ENCODE measurements around the gene GPR156.
"Not testable (repeated sequence)": the region's sequence is repeated elsewhere in the genome, so short reads cannot be mapped to it uniquely, and the experiment has no call there.

GPR156 gene

DNA sequence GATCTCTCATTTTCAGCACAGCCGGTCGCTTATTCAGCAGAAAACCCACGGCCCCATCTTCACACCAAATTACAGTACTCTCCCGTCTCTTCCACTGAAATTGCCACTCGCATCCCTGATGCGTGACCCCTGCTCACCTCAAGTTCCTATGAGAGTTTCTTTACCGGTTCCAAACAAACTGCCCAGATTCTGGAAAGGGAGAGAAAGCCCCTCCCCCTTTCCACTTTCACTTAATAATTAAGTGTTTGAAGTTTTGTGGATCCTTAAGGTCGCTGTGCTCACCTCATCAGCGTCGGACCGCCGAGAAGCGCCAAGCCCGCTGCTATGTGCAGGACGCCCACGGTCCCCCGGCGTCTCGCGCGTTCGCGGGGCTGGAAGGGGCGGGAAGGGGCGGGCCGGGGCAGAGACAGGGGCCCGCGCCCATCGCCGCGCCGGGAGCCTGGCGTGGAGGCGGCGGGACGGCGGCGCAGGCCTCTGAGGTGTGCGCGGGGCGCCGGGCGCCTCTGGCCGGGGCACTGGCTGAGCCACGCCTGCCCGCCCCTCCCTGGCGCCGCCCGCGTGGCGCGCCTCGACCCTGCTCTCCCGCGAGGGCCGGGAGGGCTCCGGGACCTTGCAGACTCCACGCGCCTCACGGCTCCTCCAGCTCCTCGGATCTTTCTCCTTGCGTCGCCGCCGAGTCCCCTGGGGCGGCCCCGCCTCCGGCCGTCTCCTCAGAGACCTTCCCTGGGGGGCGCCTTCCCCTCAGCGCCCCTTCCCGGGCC lies at the start of gene GPR156:
TSS of gene GPR156 (minus strand) at position 476 of the 761 bp plus-strand sequence. CDS start 41,124 bp downstream, outside the sequence.
- FAIRE-seq: no peak
- DNase-seq (ENCODE audit: insufficient read length, low spot score): no peak

DNA sequence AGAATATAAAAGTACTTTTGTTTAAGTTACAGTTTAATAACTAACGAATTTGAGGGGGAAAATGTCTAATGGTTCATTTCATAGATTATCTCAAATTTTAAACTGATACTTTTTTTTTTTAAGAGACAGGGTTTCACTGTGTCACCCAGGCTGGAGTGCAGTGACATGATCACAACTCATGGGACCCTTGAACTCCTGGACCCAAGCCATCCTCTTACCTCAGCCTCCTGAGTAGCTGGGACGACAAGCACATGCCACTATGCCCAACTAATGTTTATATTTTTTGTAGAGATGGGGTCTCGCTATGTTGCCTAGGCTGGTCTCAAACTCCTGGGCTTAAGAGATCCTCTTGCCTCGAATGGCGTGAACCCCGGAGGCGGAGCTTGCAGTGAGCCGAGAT lies 47.6 kb upstream of the GPR156 start:
- no peak for DNase-seq (ENCODE audit: insufficient read length, low spot score)
- no peak for FAIRE-seq

DNA sequence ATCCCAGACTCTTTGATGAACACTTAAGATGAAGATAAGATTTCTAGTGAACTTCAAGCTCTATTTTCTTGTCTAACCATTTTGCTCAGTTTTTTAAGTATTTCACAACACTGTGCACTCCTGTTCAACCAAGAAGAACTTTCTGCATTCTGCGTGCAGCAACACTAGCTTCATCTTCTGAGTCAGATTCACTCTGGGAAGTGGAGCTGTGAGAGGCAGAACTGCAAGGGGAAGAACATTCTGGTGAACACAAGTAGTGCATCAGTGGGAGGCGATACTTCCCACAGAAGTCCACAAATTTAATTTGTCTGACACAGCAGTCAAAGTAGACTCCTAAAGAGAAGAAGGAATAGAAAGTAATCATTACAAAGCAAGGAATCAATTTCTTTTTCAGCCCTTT lies 46.1 kb upstream of the GPR156 start:
- no peak for FAIRE-seq
- DNase-seq (ENCODE audit: insufficient read length, low spot score): no peak

DNA sequence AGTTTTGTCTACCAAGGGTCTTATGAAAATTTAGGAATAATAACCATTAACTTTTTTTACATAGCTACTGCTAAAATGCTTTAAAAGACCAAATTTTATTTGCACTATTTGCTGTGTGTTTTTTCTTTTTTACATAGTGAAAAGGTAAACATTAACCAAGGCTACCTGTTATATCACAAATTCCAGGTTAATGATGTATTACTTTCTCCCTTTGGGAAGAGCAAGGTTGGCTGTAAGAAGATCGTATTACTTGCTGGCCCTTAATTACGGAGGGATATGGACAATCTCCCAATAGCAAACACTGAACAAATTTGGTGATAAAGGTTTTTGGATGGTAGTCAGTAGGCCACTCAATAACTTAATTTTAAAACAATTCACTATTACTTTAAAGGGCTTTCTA lies 41.8 kb upstream of the GPR156 start:
- no peak for DNase-seq (ENCODE audit: insufficient read length, low spot score)
- FAIRE-seq: no peak

DNA sequence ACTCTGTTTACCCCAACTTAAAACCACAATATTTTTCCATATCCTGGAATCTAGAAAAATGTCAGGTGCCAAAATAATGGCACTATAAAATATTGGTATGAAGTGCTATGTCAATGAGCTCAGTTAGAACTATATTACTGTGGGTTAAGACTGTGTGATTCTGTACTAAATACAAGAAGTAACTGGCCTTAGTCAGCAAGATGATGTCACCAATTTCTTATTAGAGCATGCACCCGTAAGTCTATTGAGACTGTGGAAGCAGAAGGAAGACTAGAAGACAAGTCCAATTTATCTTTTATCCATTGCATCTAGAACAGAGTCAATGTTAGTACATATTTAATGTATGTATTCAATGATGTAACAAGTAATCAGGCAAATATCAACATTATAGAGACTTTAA lies 39.2 kb upstream of the GPR156 start:
- DNase-seq (ENCODE audit: insufficient read length, low spot score) (no peak), FAIRE-seq (no peak)

DNA sequence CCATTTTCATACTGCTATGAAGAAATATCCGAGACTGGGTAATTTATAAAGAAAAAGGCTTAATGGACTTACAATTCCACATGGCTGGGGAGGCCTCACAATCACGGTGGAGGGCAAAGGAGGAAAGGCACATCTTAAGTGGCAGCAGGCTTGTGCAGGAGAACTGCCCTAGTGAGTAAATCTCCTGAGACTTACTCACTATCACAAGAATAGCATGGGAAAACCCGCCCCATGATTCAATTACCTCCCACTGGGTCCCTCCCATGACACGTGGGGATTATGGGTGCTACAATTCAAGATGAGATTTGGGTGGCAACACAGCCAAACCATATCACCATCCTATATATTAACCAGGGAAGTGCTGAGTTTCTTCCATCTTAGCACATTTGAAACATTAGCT lies 38.7 kb upstream of the GPR156 start:
- FAIRE-seq; DNase-seq (ENCODE audit: insufficient read length, low spot score): not testable (repeated sequence)

DNA sequence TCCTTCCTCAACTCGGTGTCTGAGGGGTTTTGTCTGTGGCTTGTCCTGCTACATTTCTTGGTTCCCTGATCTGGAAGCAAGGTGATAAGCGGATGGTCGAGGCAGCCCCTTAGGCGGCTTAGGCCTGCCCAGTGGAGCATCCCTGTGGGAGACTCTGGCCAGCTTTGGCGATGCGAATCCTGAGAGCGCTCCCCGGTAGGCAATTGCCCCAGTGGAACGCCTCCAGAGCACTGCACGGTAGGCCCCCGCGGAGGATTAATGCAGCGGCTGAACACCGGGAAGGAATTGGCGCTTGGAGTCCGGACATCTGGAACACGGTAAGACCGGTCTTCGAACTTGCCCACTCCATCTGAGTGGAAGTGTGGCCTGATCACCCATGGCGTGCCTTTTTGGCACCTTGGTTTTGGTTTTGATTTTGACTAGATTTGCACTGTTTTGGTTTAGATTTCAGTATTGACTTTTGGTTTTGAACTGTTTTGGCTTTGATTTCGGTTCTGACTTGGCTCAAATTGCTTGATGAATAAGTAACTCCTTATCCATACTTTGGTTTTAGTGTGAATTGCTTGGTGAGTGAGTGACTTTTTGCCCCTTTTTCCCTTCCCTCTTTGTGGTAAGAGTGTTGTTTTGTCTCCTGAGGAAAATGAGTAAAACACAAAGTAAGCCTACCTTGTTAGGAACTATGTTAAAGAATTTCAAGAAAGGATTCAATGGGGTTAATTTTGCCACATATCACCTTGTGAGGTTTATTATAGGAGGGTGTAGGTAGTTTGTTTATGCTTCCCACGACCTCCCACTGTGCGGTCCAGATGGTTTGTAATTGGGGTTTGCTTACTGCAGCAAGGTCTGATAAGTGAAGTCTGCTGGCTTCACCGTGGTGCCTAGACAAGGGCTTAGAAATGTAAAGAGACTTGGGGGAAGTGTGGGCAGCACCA lies 27.1 kb upstream of the GPR156 start:
- FAIRE-seq: no peak
- DNase-seq (ENCODE audit: insufficient read length, low spot score): no peak

DNA sequence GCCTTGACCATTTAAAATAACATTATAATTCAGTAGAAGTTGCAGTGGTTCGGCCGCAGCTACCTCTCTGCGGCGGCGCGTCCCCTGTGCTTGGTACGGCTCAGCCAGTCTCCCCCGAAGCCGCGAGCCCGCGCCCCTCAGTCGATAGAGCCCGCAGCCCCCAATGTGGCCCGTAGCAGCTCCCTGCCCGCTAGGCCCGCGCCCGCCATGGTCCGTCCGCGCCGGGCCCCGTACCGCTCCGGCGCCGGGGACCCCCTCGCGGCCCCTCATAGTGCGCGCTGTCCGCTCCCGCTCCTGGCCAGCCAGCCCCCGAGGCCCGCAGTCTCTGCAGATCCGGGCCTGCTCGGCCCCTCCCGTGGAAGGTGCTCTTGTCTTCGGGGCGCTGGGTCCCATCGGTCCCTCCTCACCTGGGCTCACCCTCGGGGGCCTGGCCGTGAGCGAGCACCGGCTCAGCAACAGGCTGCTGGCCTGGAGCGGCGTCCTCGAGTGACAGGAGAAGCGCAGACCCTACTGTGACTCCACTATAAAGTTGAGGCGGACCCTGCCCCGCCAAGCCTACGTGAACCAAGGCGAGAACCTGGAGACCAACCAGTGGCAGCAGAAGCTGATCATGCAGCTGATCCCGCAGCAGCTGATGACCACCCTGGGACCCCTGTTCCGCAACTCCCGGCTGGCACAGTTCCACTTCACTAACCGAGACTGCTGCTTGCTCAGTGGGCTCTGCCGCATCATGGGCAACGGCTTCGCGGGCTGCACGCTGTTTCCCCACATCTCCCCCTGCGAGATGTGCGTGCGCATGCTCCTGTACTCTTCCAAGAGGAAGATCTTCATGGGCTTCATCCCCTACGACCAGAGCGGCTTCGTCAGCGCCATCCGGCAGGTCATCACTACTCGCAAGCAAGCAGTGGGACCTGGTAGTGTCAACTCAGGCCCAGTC lies 21.8 kb upstream of the GPR156 start:
- DNase-seq (ENCODE audit: insufficient read length, low spot score) (no peak), FAIRE-seq (no peak)

DNA sequence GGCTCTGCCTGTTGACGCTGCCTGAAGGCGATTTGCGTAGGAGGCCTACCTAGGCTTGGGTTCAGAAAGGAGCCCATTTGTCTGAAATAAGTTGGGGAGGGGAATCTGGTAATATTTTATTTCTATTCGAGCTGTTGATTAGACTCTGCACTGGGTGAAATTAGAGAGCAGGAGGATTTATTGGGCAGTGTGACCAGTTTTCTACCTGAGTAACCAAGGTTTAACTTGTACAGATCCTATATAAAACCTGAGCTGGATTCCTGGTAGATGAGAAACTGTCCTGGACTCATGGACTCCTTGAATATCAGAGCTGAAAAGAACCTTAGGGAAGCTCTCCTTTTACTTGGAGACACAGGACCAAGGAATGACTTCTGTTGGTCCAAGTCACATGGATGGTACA lies 19.6 kb upstream of the GPR156 start:
- no peak for FAIRE-seq
- DNase-seq (ENCODE audit: insufficient read length, low spot score): no peak

DNA sequence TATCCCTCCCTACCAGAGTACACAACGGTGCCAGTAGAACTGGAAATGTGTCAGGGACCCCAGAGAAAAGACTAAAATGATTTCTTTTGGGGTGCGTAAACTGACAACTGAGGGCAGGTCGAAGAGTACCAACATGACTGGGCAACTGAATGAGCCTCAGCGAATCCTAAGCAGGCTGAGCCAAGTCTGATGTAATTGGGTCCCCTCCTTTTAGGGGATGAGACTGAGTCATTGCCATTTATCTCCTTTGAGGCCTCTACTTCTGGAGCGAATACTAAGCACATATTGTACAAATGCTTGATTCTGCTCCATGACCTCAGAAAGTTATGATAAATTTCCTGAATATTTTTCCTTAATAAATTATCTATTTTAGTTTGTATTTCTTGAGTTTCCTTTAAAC lies 17.3 kb upstream of the GPR156 start:
- DNase-seq (ENCODE audit: insufficient read length, low spot score) (no peak), FAIRE-seq (no peak)

DNA sequence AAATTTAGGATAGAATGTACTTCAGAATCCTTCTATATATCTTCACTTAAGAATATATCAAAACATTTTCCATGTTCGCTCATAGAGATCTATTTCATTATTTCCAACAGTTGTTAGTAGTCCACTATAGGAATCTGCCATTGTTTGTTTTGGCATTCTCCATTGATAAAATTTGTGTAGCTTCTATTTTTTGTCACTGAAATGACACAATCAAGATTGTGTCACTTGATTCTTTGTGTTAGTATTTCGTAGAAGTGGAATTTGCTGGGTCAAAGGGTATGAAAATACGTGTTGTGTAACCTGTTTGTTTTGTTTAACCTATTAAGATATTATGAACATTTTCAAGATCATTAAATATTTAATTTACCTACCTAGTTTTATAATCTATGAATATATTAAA lies 15.9 kb upstream of the GPR156 start:
- FAIRE-seq: no peak

DNA sequence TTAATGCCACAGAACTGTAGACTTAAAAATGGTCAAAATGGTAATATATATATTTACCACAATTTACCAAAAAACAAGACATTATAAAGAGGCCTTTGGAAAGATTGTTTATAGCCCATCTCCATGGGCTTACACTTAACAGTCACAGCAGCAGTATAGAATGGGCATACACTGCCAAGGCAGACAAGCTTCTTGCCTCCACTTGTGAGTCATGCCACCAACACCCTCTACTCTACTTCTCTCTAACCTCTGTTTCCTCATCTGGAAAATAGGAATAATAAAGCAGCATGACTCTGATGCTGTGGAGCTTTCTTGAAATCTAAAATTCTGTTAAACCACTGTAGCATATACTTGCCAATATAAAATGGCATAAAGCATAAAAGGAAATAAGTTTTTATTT lies 14.4 kb upstream of the GPR156 start:
- no peak for DNase-seq (ENCODE audit: insufficient read length, low spot score)
- no peak for FAIRE-seq

More for the DNA sequence above, 15.9 kb upstream of the GPR156 start:
- no peak for DNase-seq (ENCODE audit: insufficient read length, low spot score)

DNA sequence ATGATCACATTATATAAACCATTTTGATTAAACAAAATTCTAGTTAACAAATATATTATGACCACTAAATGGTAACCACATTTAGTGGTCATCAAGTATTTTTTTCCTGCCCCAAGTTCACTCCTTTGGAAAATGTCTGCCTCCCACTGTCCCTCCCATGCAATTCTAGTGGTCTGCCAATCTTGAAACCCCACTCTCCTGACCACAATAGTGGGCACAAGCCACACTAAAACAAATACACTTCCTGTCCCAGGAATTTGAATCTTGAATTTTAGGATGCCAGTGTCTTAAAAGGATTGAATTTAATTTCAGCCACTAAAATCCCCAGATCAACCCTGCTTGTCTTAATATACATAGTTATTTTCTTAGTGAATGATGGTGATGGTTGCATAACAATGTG lies 14.0 kb upstream of the GPR156 start:
- FAIRE-seq (no peak), DNase-seq (ENCODE audit: insufficient read length, low spot score) (no peak)

DNA sequence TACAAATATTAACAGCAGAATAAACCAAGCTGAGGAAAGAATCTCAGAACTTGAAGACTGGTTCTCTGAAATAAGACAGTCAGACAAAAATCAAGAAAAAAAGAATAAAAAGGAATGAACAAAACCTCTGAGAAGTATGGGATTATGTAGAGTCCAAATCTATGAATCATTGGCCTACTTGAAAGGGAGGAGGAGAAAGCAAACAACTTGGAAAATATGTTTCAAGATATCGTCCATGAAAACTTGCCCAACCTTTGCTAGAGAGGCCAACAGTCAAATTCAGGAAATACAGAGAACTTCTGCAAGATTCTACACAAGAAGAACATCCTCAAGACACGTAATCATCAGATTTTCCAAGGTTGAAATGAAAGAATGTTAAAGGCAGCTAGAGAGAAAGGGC lies 6.5 kb upstream of the GPR156 start:
- not testable (repeated sequence) for FAIRE-seq; DNase-seq (ENCODE audit: insufficient read length, low spot score)

DNA sequence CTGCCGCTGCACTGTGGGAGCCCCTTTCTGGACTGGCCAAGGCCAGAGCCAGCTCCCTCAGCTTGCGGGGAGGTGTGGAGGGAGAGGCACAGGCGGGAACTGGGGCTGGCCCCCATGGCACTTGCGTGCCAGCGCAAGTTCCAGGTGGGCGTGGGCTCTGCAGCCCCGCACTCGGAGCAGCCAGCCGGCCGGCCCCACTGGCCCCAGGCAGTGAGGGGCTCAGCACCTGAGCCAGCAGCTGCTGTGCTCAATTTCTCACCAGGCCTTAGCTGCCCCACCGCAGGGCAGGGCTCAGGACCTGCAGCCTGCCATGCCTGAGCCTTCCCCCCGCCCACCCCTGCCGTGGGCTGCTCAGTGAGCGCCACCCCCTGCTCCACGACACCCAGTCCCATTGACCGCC lies 4.6 kb upstream of the GPR156 start:
- no peak for FAIRE-seq

DNA sequence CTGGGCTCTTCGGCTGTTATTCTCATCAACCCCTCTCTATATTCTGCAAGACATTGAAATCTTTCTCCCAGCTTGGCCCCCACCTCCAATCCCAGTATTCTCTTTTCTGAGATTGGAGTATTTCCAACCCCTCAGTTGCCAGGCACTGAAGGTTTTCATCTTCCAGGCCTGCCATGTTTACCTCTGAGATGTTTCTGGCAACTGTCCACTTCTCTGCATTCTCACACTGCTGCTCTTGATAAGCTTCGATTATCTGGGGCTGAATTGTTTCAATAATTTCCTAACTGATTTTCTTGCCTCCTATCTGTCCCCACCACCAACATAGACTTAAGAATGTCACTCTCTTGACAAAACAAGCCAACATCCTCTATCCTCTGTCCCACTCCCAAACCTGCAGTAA lies 1.4 kb upstream of the GPR156 start:
- DNase-seq (ENCODE audit: insufficient read length, low spot score) (no peak), FAIRE-seq (no peak)

More for the DNA sequence above, 4.6 kb upstream of the GPR156 start:
- no peak for DNase-seq (ENCODE audit: insufficient read length, low spot score)

DNA sequence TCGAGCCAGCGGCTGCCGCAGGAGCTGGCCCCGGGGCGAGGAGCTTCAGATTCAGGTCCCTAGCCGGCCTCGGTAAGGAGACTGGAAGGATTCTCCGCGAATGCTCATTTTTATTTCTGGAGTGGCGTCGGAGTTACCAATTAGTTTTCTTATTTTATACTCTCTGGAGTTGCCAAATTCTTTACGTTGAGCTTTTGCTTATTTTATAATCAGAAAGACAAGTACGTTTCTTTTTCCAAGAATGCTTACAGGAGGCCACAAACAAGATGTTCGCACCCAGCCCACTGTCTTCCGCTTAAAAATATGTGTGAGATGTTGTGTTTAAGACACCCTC lies 453 bp upstream of the GPR156 start:
- DNase-seq (ENCODE audit: insufficient read length, low spot score): no peak
- FAIRE-seq: no peak

DNA sequence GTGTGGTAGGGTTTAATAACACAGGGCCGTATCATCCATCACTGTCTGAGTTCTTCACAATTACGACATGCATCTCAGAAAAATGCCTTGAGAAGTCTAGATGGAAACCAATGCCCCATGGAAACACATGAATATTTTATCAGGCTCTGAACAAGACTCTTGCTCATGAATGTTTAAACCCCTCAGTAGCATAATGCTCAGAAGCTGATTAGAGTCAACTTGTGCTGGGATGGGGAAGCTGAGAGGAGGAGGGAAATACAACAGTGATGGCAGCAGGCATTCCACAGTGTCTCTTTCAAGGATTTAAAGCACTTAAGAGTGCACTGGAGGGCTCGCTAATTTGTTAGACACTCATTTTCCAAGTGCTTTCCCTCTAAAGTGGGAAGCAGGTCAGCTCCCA lies 3.8 kb downstream of the GPR156 start:
- FAIRE-seq: no peak
- no peak for DNase-seq (ENCODE audit: insufficient read length, low spot score)

DNA sequence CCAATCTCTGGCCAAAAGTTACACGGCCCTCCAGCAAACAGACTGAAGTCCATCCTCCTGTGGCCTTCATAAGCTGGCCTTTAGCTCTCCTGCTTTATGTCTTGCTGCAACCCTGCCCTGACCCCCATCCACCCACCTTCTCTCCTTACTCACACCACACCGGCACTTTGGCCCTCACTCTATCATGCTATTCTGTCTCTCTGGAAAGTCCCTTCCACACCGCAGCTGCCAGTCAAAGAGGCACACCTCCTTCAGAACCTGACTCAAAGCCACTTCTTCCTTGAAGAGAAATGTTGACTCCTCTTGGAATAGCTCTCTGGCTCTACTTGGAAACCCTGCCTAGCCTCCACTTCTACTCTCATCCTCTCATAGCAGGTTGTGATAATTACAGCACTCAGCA lies 4.5 kb downstream of the GPR156 start:
- FAIRE-seq (no peak), DNase-seq (ENCODE audit: insufficient read length, low spot score) (no peak)

DNA sequence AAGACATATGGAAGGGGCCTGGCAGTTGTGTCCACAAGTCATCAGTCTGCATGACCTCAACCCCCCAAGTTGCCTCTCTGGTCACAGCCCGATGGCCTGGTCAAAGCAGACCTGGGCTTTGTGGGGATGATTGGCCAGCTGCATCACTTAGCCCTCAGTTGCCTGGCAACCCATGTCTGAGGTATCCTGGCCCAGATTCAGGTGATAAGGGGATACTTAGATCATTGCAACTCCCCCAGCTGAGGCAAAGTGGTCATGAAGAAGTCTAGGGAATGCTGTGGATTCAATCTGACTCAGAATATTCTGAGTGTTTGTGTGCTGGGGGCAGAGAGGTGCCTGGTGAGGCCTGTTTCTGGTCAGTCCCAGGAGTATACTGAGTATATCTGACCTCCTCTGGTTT lies 5.0 kb downstream of the GPR156 start:
- no peak for FAIRE-seq
- no peak for DNase-seq (ENCODE audit: insufficient read length, low spot score)

DNA sequence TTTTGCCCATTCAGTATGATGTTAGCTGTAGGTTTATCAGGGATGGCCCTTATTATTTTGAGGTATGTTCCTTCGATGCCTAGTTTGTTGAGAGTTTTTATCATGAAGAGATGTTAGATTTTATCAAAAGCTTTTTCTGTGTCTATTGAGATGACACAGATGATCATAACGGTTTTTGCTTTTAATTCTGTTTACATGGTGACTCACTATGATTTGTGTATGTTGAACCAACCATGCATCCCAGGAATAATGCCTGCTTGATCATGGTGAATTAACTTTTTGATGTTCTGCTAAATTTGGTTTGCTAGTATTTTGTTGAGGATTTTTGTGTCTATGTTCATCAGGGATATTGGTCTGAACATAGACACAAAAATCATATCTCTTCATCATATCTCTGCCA lies 8.3 kb downstream of the GPR156 start:
- DNase-seq (ENCODE audit: insufficient read length, low spot score) (no peak), FAIRE-seq (no peak)
